ENCODE data around the gene CYBC1. TPM values are rescaled to one million over a fixed set of nuclear protein-coding genes. Genes with fewer than 3 reads are reported as not detected.
"Not testable (repeated sequence)": the region's sequence is repeated elsewhere in the genome, so short reads cannot be mapped to it uniquely, and the experiment has no call there.

CYBC1 gene
- total RNA-seq, 1 donor from 2014 or later: 75.4 TPM

- no peak for DNase-seq
Observed at GRCh38 chr17:82433560-82434215, 16.9 kb downstream of the CYBC1 start.

DNA sequence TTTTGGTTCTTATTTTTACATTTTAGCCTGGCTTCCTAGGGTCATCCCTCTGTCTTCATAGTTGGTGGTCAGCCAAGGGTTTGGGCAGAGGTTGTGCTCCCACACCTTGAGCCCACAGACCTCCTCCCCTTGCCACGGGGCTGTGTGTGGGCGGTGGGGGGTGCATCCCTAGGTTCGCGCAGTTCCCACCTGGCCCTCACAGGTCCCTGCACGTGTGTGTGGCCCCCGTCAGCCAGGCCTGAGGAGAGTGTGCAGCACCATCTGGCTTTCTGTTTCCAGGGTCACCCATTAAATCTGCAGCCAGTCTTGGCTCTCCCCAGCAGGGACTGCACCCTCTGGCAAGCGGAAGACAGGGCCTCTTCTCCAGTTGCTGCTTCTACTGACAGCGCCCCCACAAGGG, 18.5 kb downstream of the CYBC1 start:
- DNase-seq: no peak

- no peak for DNase-seq
Observed at GRCh38 chr17:82429824-82430223, 20.7 kb downstream of the CYBC1 start.

- DNase-seq: no peak
Observed at GRCh38 chr17:82428546-82428945, 22.0 kb downstream of the CYBC1 start.

DNA sequence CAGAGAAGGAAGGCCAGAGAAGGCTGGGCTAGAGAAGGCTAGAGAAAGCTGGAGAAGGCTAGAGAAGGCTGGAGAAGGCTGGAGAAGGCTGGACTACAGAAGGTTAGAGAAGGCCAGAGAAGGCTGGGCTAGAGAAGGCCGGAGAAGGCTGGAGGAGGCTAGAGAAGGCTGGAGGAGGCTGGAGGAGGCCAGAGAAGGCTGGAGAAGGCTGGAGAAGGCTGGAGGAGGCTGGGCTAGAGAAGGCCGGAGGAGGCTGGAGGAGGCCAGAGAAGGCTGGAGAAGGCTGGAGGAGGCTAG, 25.7 kb downstream of the CYBC1 start:
- no peak for DNase-seq

GRCh38 chr17:82424001-82424862, 26.3 kb downstream of the CYBC1 start:
- peak; percentile 68 for DNase-seq

DNA sequence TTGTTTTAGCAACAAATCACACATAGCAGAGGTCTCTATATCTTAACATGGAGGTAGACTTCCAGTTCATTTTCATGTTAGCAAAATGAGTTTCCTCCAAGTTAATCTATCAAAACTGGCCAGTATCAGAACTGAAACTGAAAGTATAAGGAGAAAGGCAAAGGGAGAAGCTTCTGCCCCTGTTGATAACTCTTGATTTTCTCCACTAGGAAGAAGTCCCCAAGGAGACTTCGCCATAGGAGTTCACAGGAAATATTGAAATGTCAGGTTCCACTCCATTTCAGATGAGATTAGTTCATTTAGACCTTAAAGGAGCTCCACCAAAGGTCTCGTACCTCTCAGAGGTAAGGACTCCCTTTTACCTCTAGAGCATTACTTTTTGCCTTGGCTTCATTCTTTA, 31.0 kb downstream of the CYBC1 start:
- DNase-seq: peak; percentile 10

DNA sequence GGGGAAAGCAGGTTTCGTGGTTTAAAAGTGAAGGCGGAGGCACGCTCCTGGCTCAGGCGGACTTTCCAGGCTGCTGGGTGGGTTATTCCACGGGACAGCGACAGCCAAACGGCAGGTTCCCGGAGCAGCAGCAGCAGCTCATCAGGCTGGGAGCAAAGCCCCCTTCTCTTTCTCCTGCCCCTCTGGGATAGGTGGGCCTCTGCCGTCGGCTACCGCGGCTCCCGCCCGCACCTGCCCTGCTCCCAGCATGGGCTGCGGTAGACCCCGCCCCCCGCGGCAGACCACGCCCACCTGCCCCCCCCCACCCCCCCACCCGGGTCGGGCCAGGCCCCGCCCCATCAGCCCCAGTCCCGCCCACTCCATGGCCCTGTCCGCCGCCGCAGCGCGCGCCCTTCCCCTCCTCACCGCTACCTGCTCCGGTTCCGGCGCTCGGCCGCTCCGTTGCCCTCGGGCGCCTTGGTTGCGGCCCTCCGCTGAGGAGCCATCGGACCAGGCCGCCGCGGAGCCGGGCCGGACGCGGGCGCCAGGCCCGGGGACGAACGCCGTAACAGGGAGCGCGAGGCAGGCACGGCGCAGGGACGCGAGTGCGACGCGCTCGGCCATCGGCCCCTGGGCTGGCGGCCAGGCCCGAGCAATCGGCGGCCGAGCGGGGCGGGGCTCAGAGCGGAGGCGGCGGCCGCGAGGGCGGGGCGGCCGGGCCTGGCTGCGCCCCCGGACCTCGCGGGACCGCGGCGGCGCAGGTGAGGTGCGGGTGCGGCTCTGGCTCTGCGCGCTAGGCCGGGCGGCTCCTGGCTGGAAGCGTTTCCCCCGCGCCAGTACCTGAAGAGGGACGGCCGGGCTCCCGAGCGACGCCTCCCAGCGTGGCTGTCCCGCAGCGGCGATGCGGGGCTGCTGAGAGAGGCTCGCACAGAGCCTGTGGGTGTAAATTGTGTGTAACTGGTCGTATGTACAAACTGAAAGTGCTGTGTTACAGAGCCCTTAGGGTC, 32.3 kb downstream of the CYBC1 start, which contains the start of the genes HEXD and OGFOD3:
Gene HEXD, plus strand, starts transcription at position 347 of the 986 bp plus-strand sequence. CDS start 1,453 bp downstream, outside the sequence.
Gene OGFOD3, minus strand, starts transcription at position 586 of the 986 bp plus-strand sequence. Its CDS starts 101 bp downstream, at position 485.
- DNase-seq: peak; percentile 89

- DNase-seq: peak; percentile 21
Observed at GRCh38 chr17:82416771-82417170, 33.8 kb downstream of the CYBC1 start.

GRCh38 chr17:82416264-82416663, 34.3 kb downstream of the CYBC1 start:
- no peak for DNase-seq

DNA sequence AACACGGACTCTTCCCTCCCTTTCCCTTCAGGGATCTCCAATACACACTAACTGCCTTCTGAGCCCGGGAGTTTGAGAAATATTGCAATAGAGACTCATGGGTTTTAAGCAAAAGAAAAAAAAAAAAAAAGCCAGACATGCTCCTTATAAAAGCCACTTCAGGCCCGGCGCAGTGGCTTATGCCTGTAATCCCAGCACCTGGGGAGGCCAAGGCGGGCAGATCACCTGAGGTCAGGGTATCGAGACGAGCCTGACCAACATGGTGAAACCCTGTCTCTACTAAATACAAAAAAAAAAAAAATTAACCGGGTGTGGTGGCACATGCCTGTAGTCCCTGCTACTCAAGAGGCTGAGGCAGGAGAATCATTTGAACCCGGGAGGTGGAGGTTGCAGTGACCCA, 34.8 kb downstream of the CYBC1 start:
- no peak for DNase-seq

GRCh38 chr17:82415336-82415735, 35.2 kb downstream of the CYBC1 start:
- no peak for DNase-seq

DNA sequence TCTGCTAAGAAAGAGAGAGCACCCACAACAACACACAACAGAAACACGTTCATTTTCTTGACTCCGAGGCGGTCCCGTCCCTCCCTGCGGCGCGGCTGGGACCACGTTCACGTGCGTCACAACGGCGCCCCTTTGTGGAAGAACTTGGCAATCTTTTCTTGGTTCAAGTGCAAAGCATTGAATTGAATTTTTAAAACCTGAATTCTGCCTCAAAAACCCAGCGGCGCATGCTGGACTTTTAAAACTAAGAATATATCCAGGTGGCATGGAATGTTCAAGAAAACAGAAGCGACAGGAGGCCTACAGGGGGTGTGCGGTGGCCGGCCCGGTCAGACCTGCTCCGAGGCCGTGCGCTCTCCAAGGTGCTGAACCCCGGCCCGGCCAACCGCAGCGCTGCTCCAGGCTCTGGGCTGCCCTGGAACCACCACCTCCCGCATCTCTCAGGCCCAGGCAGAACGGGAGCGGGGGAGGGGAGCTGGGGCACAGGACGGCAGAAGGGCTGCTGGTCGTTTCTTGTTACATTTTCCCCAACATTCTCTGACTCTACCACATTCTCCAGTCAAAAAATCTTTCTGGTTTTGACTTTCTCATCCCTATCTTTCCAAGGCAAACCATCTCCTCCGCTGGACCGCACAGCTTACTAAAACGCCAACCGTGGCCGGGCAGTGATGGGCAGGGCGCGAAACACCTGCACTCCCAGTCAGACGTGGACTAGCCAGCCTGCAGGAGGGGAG, 35.8 kb downstream of the CYBC1 start:
- peak; percentile 82 for DNase-seq

DNA sequence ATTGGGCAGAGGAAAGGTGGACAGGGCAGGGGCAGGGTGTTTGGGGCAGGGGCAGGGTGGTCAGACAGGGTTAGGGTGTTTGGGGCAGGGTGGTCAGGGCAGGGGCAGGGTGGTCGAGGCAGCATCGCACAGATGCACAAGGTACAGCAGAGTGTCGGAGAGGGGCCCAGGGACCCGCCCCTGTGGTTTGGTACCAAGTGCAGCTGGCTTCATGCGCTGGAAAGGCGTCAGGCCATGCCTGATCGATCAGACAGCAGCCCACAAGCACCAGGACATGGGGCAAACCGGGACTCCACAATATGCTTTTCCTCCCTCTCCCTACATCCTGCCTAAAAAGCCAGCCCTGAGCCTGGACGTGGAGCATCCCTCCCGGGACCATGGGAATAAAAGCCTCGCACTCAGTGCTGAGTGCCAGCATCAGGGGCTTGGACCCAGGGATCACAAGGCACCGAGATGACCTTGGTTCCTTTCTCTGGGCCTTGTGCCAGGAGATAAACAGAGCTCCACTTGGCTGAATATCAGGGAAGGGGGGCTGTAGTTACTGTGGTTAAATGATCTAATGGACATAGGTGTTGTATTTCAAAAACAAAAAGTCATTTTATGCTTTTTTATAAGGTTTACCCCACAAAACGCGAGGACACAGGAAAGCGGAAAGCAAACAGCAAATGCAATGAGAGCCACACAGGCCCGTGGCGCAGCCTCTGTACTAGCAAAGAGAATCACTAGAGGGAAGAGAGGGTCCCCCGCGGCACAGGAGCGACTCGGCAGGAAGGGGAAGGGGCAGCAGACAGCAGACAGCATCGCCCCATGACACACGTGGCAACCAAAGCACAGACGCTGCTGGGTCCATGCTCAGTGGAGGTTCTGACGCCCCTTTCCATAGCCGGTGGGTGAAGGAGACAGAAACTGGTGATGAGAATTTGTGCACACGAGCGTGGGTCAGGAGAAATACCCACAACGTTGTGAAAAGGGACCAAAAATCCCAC, 37.7 kb downstream of the CYBC1 start:
- no peak for DNase-seq

GRCh38 chr17:82412081-82412480, 38.5 kb downstream of the CYBC1 start:
- not testable (repeated sequence) for DNase-seq

- DNase-seq: no peak
Observed at GRCh38 chr17:82411396-82412053, 39.0 kb downstream of the CYBC1 start.

DNA sequence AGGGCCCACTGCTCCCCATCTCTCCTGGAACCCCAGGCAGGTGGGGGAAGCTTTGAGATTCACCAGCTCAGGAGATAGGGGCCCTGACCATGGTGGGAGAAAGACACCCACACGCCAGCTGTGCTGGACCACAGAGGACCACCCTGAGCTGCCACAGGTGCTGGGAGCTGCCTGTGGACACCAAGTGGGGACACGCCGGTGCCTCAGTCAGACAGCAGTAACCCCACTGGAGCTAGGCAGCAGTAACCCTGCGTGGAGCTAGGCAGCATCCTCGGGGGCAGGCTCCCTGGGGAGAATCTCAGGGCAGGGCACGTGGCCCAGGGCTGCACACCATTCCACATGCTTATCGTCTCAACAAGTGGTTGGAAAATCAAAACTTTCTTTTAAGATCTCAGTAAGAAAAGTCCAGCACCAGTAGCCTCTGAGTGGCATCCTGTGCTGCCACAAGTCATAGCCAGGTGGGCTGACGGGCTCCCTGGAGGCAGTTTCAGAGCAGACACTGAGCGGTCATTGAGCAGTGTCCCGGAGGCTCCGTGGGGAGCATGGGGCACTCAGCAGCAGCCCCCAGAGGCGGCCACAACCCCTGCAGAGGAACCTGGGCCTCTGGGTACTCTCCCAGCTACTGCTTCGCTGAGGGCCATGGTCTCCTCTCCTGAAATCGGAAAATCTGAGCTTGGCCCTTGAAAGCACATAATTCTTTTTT, 40.4 kb downstream of the CYBC1 start:
- no peak for DNase-seq

- no peak for DNase-seq
Observed at GRCh38 chr17:82408938-82409318, 41.6 kb downstream of the CYBC1 start.

- DNase-seq: no peak
Observed at GRCh38 chr17:82408288-82408937, 42.1 kb downstream of the CYBC1 start.

Measured in dermis blood vessel endothelial cell (primary cell).